ENCODE measurements around the gene NFKB1.
"Not testable (repeated sequence)": the region's sequence is repeated elsewhere in the genome, so short reads cannot be mapped to it uniquely, and the experiment has no call there.

DNA sequence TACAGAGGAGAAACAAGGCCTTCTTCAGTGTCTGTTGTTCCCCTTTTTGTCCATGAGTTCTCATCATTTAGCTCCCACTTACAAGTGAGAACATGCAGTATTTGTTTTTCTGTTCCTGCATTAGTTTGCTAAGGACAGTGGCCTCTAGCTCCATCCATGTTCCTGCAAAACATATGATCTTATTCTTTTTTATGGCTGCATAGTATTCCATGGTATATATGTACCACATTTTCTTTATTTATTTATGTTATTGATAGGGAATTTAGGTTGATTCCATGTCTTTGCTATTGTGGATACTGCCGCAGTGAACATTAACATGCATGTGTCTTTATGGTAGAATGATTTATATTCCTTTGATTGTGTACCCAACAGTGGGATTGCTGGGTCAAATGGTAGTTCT is 69.1 kb downstream of the NFKB1 start:
- not testable (repeated sequence) for TF ChIP-seq CTCF (conservative IDR thresholded peaks at IDR 0.05 in 1 of 2, IDR thresholded peaks at IDR 0.05 in 1 of 2; ENCODE audit: low read depth in 1 of 2, low read length in 2 of 2); EZH2 (IDR thresholded peaks at IDR 0.05; ENCODE audit: low read length, missing control alignments)
